Right kidney (tissue), 1 donor: ENCODE measurements around the gene DRC3.

Experiments used
- DNase-seq: peaks from one replicate; pipeline ENCODE4 v3.0.0-alpha.2; 2016

The DRC3 gene

GRCh38 chr17:17966399-17966798 is 6.3 kb upstream of the DRC3 start:
- DNase-seq, result no peak

DNA sequence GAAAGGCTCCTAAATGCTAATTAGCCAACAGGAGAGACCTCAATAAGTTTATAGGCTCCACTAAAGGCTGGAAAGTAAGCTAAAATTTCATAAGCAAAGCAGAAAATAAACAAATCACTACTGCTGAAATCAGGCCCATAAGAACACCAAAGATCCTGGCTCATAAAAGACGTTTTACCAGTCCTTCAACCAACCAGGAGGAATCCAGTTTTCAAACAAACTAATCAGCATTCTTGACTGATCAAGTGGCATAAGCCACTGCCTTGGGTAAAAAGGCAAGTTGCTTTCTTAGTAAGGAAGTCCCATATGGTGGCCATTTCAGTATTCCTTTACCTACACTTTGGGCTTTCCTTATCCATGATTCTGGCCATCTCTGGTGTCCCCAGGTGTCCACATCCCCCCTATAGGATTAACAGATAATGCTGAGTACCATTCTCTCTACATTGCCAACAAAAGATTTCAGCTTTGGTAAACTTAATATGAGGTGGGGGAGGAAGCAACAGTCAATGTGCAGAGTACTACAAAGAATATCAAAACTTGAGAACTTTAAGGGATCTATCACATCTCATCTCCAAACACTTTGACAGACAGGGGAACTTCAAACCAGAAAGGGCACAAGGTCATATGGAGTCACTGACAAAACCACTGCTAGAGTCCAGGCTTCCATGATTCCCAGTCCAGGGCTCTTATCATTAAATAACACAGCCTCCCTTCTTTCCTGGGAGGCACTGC is 1.8 kb upstream of the DRC3 start:
- DNase-seq, result no peak

- no peak for DNase-seq
Measured at GRCh38 chr17:17971431-17972125, 1.1 kb upstream of the DRC3 start.

GRCh38 chr17:17972952-17973254 is 241 bp downstream of the DRC3 start:
- DNase-seq, result no peak

DNA sequence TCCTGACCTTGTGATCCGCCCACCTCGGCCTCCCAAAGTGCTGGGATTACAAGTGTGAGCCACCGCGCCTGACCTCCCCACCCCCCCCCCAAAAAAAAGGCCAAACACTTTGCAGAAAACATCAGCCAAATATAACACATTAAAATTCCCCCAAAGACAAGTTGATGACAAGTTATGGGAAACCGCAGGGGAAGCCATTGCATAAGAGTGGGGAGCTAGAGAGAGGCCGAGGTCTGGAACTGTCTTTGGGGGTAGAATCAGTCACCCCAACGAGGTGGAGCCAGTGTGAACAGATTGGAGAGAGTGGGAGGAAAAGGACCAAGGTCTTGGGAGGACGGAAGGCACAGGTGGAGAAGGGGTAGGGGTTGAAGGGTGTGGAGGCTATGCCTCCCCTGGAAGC is 2.8 kb downstream of the DRC3 start:
- DNase-seq, result no peak

GRCh38 chr17:17976931-17977570 is 4.4 kb downstream of the DRC3 start:
- DNase-seq, result no peak

DNA sequence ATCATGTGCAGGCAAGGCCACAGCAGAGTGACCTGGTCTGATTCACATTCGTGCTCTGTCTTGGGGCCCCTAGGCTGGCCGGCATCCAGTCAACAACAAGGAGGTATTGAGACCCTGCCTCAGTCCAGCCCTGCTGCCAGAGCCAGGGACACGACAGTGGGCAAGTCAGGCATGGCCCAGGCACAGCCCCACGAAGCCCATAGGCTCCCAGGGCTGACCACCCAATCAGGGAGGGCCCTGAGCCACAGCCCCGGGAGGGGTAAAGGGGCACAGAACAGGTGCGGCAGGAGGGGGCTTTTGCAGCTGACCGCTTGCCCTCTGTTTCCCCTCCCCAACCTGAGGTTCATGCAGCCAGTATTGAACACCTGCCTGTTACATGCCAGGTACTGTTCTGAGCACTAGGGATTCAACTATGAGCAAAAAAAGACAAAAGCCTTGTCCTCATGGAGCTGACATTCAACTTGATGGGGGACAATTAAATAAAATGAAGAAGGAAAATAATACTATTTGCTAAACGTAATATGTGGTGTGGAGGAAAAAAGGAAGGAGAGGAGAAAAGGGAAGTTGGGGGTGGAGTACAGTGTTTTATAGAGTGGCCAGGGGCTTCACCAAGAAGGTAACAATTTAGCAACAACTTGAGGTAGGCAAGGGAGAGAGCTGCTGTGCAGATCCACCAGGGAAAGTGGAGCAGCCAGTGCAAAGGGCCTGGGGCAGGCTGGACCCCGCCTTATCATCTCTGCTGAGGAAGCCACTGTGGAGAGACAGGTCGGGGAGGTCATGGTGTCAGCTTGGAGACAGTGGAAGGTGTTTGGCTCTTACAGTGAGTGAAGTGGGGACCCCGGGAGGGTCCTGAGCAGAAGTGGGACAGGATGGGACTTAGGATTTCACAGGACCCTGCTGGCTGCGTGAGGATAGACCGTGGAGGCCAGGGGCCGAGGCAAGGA is 6.1 kb downstream of the DRC3 start:
- DNase-seq, result no peak

DNA sequence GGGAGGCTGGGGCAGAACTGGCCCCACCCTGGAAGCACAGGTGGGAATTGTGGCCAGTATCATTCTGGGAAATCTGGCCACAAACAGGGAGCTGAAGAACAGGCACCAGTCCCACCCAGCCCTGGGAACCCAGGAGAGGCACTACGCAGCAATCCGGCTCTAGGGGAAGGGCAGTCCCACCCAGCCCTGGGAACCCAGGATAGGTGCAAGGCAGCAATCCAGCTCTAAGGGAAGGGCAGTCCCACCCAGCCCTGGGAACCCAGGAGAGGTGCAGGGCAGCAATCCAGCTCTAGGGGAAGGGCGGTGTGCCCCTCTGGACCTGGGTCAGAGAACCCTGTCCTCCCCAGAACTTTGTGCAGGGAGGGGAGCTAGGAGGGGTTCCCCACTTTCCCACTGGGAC is 7.1 kb downstream of the DRC3 start:
- DNase-seq, result no peak

- no peak for DNase-seq
Measured at GRCh38 chr17:17981330-17981729, 8.7 kb downstream of the DRC3 start.

GRCh38 chr17:17982801-17983200 is 10.1 kb downstream of the DRC3 start:
- DNase-seq, result no peak

DNA sequence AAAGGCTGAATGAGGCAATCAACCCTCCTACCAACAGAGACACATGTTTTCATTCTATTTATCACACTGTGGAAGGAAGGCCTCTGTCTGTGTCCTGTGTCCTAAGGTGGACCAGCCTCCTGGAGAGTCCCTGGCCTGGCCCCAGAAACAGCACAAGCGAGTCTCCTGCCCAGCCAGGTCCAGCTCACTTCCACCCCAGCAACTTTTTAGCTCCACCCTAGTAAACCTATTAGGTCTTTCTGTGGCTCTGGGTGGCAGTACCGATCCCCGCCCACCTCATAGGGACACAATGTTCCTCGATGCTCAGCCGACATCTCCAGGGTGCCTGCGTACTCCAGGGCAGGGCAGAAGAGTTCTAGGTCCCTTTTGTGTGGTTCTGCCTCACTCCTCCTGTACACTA is 10.7 kb downstream of the DRC3 start:
- DNase-seq, result no peak

DNA sequence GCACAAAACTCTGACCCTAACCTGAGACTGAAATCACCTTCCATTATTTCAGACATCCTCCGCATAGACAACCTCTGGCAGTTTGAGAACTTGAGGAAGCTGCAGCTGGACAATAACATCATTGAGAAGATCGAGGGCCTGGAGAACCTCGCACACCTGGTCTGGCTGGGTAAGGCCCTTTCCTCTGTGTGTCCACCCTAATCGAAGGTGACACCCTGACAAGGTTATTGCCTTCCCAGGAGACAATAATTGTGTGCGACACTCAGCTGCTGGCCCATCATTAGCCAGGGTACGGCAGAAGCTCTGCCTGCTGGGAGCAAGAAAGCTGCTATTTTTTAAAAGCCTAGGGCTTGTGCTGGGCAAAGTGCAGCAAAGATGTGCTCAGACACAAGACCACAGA is 11.1 kb downstream of the DRC3 start:
- no peak for DNase-seq

DNA sequence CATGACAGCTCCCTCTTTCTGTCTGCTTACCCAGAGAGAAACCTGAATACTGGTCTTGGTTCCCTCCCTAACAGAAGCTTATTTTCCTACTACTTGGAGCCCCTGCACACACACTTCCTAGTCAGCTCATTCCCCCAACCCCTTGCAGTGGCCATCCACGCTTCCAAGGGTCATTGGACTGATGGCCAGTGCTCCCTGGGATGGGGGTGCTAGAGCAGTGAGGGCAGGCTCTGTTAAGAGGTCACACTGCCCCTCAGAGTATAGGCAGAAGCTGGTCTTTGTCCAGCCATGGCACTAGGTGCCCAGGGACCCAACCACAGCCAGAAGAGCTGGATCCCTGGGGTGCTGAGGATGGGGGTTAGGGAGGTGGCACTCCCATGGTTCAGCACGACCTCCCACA is 12.5 kb downstream of the DRC3 start:
- DNase-seq, result no peak

GRCh38 chr17:17985555-17985954 is 12.9 kb downstream of the DRC3 start:
- DNase-seq, result no peak

GRCh38 chr17:17987187-17987896 is 14.7 kb downstream of the DRC3 start:
- DNase-seq, result no peak

DNA sequence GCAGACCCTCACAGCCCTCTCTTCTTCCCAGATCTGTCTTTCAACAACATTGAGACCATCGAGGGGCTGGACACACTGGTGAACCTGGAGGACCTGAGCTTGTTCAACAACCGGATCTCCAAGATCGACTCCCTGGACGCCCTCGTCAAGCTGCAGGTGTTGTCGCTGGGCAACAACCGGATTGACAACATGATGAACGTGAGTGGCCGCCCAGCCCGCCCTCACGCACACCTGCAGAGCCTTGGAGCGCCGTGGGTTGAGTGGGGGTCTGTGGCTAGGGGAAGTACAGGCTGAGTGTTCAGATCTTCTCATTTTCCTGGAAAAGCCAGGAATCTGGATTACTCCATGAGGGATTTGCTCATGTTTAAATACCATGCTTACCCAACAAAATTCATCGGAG is 15.2 kb downstream of the DRC3 start:
- DNase-seq, result no peak

GRCh38 chr17:17988427-17988945 is 15.8 kb downstream of the DRC3 start:
- DNase-seq, result no peak

DNA sequence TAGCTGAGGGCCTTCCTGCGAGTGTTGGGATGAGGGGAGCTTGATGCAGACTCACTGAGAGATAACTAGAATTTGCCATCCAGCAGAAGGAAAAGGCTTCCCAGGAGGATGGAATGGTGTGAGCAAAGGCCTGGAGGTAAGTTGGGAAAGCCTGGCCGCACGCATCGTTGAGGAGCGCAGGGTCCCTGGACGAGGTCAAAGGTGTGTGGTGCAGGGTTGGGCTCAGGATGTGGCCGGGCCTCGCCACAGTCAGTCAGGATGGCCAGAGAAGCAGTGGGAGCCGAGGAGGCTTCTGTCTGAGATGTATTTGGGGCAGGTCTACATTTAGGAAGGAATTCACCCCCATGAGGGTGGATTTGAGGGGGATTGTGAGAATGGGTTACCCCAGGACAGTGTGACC is 16.4 kb downstream of the DRC3 start:
- DNase-seq, result no peak

DNA sequence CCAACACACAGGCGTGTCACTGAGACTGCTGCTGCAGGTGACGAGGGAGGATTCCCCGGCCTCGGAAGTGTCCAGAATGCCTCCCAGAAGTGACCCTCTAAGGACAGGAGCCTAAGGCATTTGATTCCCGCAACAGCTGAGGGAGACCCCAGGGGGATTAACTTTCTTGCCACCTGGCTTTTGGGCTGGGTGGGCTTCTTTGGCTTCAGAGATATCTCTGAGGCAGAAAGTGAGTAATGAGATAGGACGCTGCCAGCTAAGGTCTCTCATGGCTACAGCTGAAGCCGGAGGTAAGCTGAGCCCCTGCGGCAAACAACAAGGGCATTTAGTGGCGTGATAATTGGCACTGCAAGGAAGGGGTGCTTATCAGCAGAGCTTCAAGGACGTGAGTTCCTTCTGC is 17.0 kb downstream of the DRC3 start:
- no peak for DNase-seq

GRCh38 chr17:17990282-17990681 is 17.6 kb downstream of the DRC3 start:
- no peak for DNase-seq

DNA sequence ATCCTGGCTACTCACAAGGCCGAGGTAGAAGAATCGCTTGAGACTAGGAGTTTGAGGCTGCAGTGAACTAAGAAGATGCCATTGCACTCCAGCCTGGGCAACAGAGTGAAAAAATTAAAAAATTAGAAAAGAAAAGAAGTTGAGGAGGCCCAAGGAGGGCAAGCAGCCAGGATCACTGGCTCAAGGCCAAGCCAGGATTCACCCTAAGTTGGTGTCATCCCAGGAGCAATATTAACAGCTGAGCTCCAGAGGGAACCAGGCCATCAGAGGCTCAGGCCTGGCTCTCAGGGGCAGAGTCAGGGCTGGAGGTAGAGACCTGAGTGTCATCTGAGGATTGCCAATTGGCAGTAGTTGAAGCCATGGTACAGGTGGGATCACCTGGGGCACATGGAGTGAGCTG is 20.7 kb downstream of the DRC3 start:
- DNase-seq, result no peak

DNA sequence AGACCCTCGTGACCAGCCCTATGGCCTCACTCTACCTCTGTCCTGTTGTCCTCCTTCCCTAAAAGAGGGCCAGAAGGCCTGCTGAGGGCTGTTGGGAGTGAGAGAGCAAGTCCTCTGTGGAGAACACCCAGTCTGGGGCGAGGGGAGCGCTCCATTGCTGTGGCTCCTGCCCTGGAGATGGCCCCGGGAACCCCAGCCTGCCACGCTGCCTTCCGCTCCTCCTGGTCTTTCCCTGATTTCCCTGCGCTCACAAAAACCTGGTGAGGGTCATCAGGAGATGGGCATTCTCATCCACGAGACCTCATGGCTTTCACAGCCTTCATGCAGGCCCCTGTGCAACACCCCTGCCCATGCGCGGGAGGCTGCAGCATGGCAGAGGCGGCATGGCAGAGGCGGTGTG is 21.2 kb downstream of the DRC3 start:
- DNase-seq, result no peak
